ENCODE data around the gene FAM110A. TPM values are rescaled to one million over a fixed set of nuclear protein-coding genes. Genes with fewer than 3 reads are reported as not detected.
"Not testable (repeated sequence)": the region's sequence is repeated elsewhere in the genome, so short reads cannot be mapped to it uniquely, and the experiment has no call there.

FAM110A gene
- total and polyA plus RNA-seq, 9 of the 15 experiments (the other 6 are each of a cell fraction or from before 2014, with no cell fraction given), result 0.73 to 15.5 (median 3.6) TPM

DNA sequence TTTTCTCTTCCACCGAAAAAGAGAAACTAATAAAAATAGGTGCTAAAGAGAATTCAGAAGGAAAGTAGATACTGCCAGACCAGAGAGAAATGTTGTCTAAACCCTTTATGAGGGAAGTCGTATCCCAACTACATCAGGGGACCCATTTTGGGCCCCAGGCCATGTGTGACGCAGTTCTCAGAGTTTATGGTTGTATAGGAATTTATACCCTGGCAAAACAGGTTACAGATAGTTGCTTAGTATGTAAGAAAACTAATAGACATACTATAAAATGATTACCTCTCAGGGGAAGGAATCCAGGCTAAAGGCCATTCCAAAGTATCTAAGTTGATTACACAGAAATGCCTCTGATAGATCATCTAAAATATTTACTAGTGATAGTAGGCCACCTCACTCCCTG is 36.6 kb upstream of the FAM110A start:
- POLR2A ChIA-PET, result no interaction called here
- H3K9me3 ChIP-seq (replicated peaks; ENCODE audit: control insufficient read depth, insufficient read depth, low read depth, low read length), result no peaks in the 10 kb centered on the region
- H3K4me3 ChIP-seq, result no peak overlapping the region
- in situ Hi-C loops (cut with MboI) (no loop called here), intact Hi-C loops (cut with micrococcal nuclease) (no loop called here)
- H4K20me1 ChIP-seq (replicated peaks; ENCODE audit: control insufficient read depth, insufficient read depth, low read length), result no peaks in the 10 kb centered on the region
- H3K27ac ChIP-seq (ENCODE audit: extremely low read depth, low read depth, low read length), result no peak overlapping the region
- H3K4me1 ChIP-seq (replicated peaks in 1 of 2; ENCODE audit: control insufficient read depth in 2 of 2, insufficient read depth in 2 of 2, low read length in 2 of 2), result no peaks in the 10 kb centered on the region; a peak in 1 of 5 replicates
- WGBS (ENCODE audit: insufficient coverage, low coverage, missing lambda C conversion rate), result 31% methylated on average over 2 of the region's 3 CpGs
- H3K27me3 ChIP-seq (ENCODE audit: control insufficient read depth in 2 of 2, insufficient read depth in 2 of 2, low read length in 2 of 2), result no peaks in the 10 kb centered on the region
- no peak overlapping the region for H3K4me2 ChIP-seq (ENCODE audit: insufficient read depth, low read length)
- BruUV-seq (replicated peaks), result no TSS peak
- TF ChIP-seq MYNN (IDR thresholded peaks at IDR 0.05), result no peak
- TF ChIP-seq MYNN (CRISPR knock-in tag; IDR thresholded peaks at IDR 0.05), result no peak
- TF ChIP-seq, protein P1, sequence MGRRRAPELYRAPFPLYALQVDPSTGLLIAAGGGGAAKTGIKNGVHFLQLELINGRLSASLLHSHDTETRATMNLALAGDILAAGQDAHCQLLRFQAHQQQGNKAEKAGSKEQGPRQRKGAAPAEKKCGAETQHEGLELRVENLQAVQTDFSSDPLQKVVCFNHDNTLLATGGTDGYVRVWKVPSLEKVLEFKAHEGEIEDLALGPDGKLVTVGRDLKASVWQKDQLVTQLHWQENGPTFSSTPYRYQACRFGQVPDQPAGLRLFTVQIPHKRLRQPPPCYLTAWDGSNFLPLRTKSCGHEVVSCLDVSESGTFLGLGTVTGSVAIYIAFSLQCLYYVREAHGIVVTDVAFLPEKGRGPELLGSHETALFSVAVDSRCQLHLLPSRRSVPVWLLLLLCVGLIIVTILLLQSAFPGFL (CRISPR knock-in tag; IDR thresholded peaks at IDR 0.05), result no peak
- TF ChIP-seq, protein P2, sequence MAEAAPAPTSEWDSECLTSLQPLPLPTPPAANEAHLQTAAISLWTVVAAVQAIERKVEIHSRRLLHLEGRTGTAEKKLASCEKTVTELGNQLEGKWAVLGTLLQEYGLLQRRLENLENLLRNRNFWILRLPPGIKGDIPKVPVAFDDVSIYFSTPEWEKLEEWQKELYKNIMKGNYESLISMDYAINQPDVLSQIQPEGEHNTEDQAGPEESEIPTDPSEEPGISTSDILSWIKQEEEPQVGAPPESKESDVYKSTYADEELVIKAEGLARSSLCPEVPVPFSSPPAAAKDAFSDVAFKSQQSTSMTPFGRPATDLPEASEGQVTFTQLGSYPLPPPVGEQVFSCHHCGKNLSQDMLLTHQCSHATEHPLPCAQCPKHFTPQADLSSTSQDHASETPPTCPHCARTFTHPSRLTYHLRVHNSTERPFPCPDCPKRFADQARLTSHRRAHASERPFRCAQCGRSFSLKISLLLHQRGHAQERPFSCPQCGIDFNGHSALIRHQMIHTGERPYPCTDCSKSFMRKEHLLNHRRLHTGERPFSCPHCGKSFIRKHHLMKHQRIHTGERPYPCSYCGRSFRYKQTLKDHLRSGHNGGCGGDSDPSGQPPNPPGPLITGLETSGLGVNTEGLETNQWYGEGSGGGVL (CRISPR knock-in tag; IDR thresholded peaks at IDR 0.05), result no peak
- TF ChIP-seq ZZZ3 (IDR thresholded peaks at IDR 0.05), result no peak
- TF ChIP-seq POLR2AphosphoS2 (IDR thresholded peaks at IDR 0.05; ENCODE audit: low read length), result no peak
- no peak for TF ChIP-seq PHB2 (IDR thresholded peaks at IDR 0.05; ENCODE audit: low read depth)
- no peak for TF ChIP-seq ZNF57 (CRISPR knock-in tag; IDR thresholded peaks at IDR 0.05)
- DNase-seq (ENCODE audit: extremely low read depth in 1 of 4, low spot score in 3 of 4), result no peak
- CTCF ChIA-PET (ENCODE audit: low intra/inter-chr PET ratio), result no interaction called here
- FAIRE-seq, result no peak
- ATAC-seq, result no peak
- no peaks in the 10 kb centered on the region for H3K9me1 ChIP-seq (ENCODE audit: control insufficient read depth, insufficient read depth, low read length)
- no peak overlapping the region for H2AFZ ChIP-seq (ENCODE audit: low read depth, low read length)
- H3K9ac ChIP-seq (ENCODE audit: insufficient read depth in 1 of 2, low read depth in 2 of 2, low read length in 2 of 2), result no peak overlapping the region
- H3K79me2 ChIP-seq (ENCODE audit: control insufficient read depth, insufficient read depth, low read length), result no peaks in the 10 kb centered on the region
- no peaks in the 10 kb centered on the region for H3K36me3 ChIP-seq (ENCODE audit: control insufficient read depth, insufficient read depth, low read length)

DNA sequence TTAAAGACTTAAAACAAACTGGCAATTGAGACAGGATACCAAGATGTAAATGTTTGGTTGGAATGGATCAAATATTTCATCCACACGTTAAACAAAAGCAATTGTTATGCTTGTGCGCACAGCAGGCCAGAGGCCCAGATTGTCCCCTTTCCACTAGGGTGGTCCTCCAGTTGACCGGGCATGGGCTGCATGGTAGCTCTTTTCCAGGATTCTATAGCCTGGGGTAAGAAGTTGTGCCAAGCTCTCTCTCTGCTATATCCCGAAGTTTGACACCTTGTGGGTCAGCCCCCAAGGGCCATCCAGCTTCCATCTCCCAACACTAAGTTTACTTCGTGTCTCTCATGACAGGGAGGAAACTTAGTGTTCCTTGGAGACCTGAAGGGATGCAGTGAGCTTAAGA is 34.8 kb upstream of the FAM110A start:
- H3K9ac ChIP-seq (ENCODE audit: insufficient read depth in 1 of 2, low read depth in 2 of 2, low read length in 2 of 2); in situ Hi-C loops (cut with MboI); H3K27me3 ChIP-seq (ENCODE audit: control insufficient read depth in 2 of 2, insufficient read depth in 2 of 2, low read length in 2 of 2); H3K79me2 ChIP-seq (ENCODE audit: control insufficient read depth, insufficient read depth, low read length); H2AFZ ChIP-seq (ENCODE audit: low read depth, low read length); CTCF ChIA-PET (ENCODE audit: low intra/inter-chr PET ratio); H3K9me3 ChIP-seq (replicated peaks; ENCODE audit: control insufficient read depth, insufficient read depth, low read depth, low read length); H3K4me3 ChIP-seq; BruUV-seq (replicated peaks); DNase-seq (ENCODE audit: extremely low read depth in 1 of 4, low spot score in 3 of 4); H4K20me1 ChIP-seq (replicated peaks; ENCODE audit: control insufficient read depth, insufficient read depth, low read length); ATAC-seq; H3K4me1 ChIP-seq (replicated peaks in 1 of 2; ENCODE audit: control insufficient read depth in 2 of 2, insufficient read depth in 2 of 2, low read length in 2 of 2); H3K9me1 ChIP-seq (ENCODE audit: control insufficient read depth, insufficient read depth, low read length); H3K4me2 ChIP-seq (ENCODE audit: insufficient read depth, low read length); H3K36me3 ChIP-seq (ENCODE audit: control insufficient read depth, insufficient read depth, low read length); intact Hi-C loops (cut with micrococcal nuclease); FAIRE-seq; H3K27ac ChIP-seq (ENCODE audit: extremely low read depth, low read depth, low read length); POLR2A ChIA-PET: not testable (repeated sequence)
- 36% methylated on average over 3 of the region's 5 CpGs for WGBS (ENCODE audit: insufficient coverage, low coverage, missing lambda C conversion rate)

DNA sequence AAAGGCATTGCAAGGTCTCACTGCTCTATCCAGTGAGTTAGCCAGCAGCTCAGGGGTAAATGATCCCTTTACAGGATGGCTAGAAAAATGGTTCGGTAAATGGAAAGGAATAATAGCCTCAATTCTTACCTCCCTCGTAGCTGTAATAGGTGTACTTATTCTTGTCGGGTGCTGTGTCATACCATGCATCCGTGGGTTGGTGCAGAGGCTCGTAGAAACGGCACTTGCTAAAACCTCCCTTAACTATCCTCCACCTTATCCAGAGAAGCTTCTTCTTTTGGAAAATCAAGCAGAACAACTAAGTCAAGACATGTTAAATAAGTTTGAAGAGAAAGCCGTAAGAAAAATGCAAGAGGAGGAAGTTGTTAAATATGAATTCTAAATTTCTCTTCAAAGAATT is 33.5 kb upstream of the FAM110A start:
- CTCF ChIA-PET (ENCODE audit: low intra/inter-chr PET ratio); H3K79me2 ChIP-seq (ENCODE audit: control insufficient read depth, insufficient read depth, low read length); DNase-seq (ENCODE audit: extremely low read depth in 1 of 4, low spot score in 3 of 4); H3K9ac ChIP-seq (ENCODE audit: insufficient read depth in 1 of 2, low read depth in 2 of 2, low read length in 2 of 2); in situ Hi-C loops (cut with MboI); H3K36me3 ChIP-seq (ENCODE audit: control insufficient read depth, insufficient read depth, low read length); BruUV-seq (replicated peaks); ATAC-seq; intact Hi-C loops (cut with micrococcal nuclease); H3K4me3 ChIP-seq; H3K4me2 ChIP-seq (ENCODE audit: insufficient read depth, low read length); H2AFZ ChIP-seq (ENCODE audit: low read depth, low read length); H3K27me3 ChIP-seq (ENCODE audit: control insufficient read depth in 2 of 2, insufficient read depth in 2 of 2, low read length in 2 of 2); H3K4me1 ChIP-seq (replicated peaks in 1 of 2; ENCODE audit: control insufficient read depth in 2 of 2, insufficient read depth in 2 of 2, low read length in 2 of 2); H3K27ac ChIP-seq (ENCODE audit: extremely low read depth, low read depth, low read length); FAIRE-seq; POLR2A ChIA-PET; H4K20me1 ChIP-seq (replicated peaks; ENCODE audit: control insufficient read depth, insufficient read depth, low read length); H3K9me3 ChIP-seq (replicated peaks; ENCODE audit: control insufficient read depth, insufficient read depth, low read depth, low read length); H3K9me1 ChIP-seq (ENCODE audit: control insufficient read depth, insufficient read depth, low read length): not testable (repeated sequence)
- 15% methylated on average over 5 of the region's 7 CpGs for WGBS (ENCODE audit: insufficient coverage, low coverage, missing lambda C conversion rate)
